Parathyroid adenoma (tissue), 2 donors: Measurements from ENCODE around the gene ADPRH.

ENCODE experiments used
- H2AFZ ChIP-seq: fragments of 300-600 bp; sonication (generic); one replicate; pipeline ENCODE4 v1.7.0; 2017; ENCODE audit warnings: antibody characterized with exemption, mild to moderate bottlenecking
- H3K27ac ChIP-seq: fragments of 300-600 bp; sonication (generic); one replicate; pipeline ENCODE4 v1.7.0; 2017
- H3K27me3 ChIP-seq: fragments of 300-600 bp; sonication (generic); one replicate; pipeline ENCODE4 v1.7.0; 2017; ENCODE audit warnings: low read length; ENCODE audit not compliant: control insufficient read depth, insufficient read depth
- H3K36me3 ChIP-seq: fragments of 300-600 bp; sonication (generic); one replicate; pipeline ENCODE4 v1.7.0; 2017; ENCODE audit warnings: low read length; ENCODE audit not compliant: control insufficient read depth, insufficient read depth
- H3K4me1 ChIP-seq: fragments of 300-600 bp; sonication (generic); one replicate; pipeline ENCODE4 v1.7.0; 2017; ENCODE audit warnings: control low read depth
- H3K4me2 ChIP-seq: fragments of 300-600 bp; sonication (generic); one replicate; pipeline ENCODE4 v1.7.0; 2017; ENCODE audit warnings: low read length
- H3K4me3 ChIP-seq: fragments of 300-600 bp; sonication (generic); one replicate; pipeline ENCODE4 v1.7.0; 2017; ENCODE audit warnings: low read depth, low read length
- H3K79me2 ChIP-seq: fragments of 300-600 bp; sonication (generic); one replicate; pipeline ENCODE4 v1.7.0; 2017; ENCODE audit warnings: control low read depth
- H3K9ac ChIP-seq: fragments of 300-600 bp; sonication (generic); one replicate; pipeline ENCODE4 v1.7.0; 2017; ENCODE audit warnings: mild to moderate bottlenecking
- H3K9me3 ChIP-seq: fragments of 300-600 bp; sonication (generic); one replicate; pipeline ENCODE4 v1.7.0; 2017; ENCODE audit warnings: low read length; ENCODE audit not compliant: control insufficient read depth
- CTCF ChIP-seq: fragments of 300-600 bp; sonication (generic); IDR thresholded peaks from one replicate; pipeline ENCODE4 v1.7.0; 2017; ENCODE audit warnings: antibody characterized with exemption, mild to moderate bottlenecking
- donor health status: primary hyperparathyroidism.

ADPRH gene

GRCh38 chr3:119536757-119537156 is 42.5 kb upstream of the ADPRH start:
- H3K4me1 ChIP-seq = no peaks in the 10 kb centered on the region
- H3K9ac ChIP-seq = no peak overlapping the region
- no peaks in the 10 kb centered on the region for H3K27me3 ChIP-seq
- no peaks in the 10 kb centered on the region for H3K36me3 ChIP-seq
- H2AFZ ChIP-seq = no peak overlapping the region
- no peaks in the 10 kb centered on the region for H3K79me2 ChIP-seq
- no peak overlapping the region for H3K4me2 ChIP-seq
- no peak overlapping the region for H3K27ac ChIP-seq
- H3K9me3 ChIP-seq = no peaks in the 10 kb centered on the region
- no peak overlapping the region for H3K4me3 ChIP-seq
- no peak for TF ChIP-seq CTCF

GRCh38 chr3:119538772-119539171 is 40.5 kb upstream of the ADPRH start:
- Histone ChIP-seq H3K4me3 (no peak overlapping the region), H3K9me3 (no peaks in the 10 kb centered on the region), H3K79me2 (no peaks in the 10 kb centered on the region), H3K27ac (no peak overlapping the region), H3K27me3 (no peaks in the 10 kb centered on the region), H3K36me3 (no peaks in the 10 kb centered on the region), H3K4me1 (no peaks in the 10 kb centered on the region), H3K9ac (no peak overlapping the region), H2AFZ (no peak overlapping the region), H3K4me2 (no peak overlapping the region)
- TF ChIP-seq CTCF = no peak

GRCh38 chr3:119541547-119541946 is 37.7 kb upstream of the ADPRH start:
- no peak overlapping the region for H3K27ac ChIP-seq
- no peak overlapping the region for H3K4me3 ChIP-seq
- no peaks in the 10 kb centered on the region for H3K27me3 ChIP-seq
- H3K79me2 ChIP-seq = no peaks in the 10 kb centered on the region
- H2AFZ ChIP-seq = no peak overlapping the region
- H3K4me2 ChIP-seq = no peak overlapping the region
- H3K4me1 ChIP-seq = no peaks in the 10 kb centered on the region
- no peaks in the 10 kb centered on the region for H3K9me3 ChIP-seq
- TF ChIP-seq CTCF = no peak
- no peaks in the 10 kb centered on the region for H3K36me3 ChIP-seq
- no peak overlapping the region for H3K9ac ChIP-seq

GRCh38 chr3:119542168-119542767 is 37.0 kb upstream of the ADPRH start:
- Histone ChIP-seq H2AFZ (no peak overlapping the region), H3K27ac (no peak overlapping the region), H3K36me3 (no peaks in the 10 kb centered on the region), H3K79me2 (no peaks in the 10 kb centered on the region), H3K27me3 (no peaks in the 10 kb centered on the region), H3K4me2 (no peak overlapping the region), H3K9me3 (no peaks in the 10 kb centered on the region), H3K9ac (no peak overlapping the region), H3K4me1 (no peaks in the 10 kb centered on the region), H3K4me3 (no peak overlapping the region)
- no peak for TF ChIP-seq CTCF

- no peak overlapping the region for H3K4me2 ChIP-seq
- H3K9ac ChIP-seq = no peak overlapping the region
- TF ChIP-seq CTCF = no peak
- H3K4me3 ChIP-seq = no peak overlapping the region
- H3K27me3 ChIP-seq = no peaks in the 10 kb centered on the region
- no peaks in the 10 kb centered on the region for H3K79me2 ChIP-seq
- no peak overlapping the region for H2AFZ ChIP-seq
- H3K36me3 ChIP-seq = no peaks in the 10 kb centered on the region
- H3K4me1 ChIP-seq = no peaks in the 10 kb centered on the region
- no peaks in the 10 kb centered on the region for H3K9me3 ChIP-seq
- H3K27ac ChIP-seq = no peak overlapping the region
Measured at GRCh38 chr3:119543147-119543546, 36.1 kb upstream of the ADPRH start.
